HG02981 (cell line): ENCODE measurements around the gene CLK2.
"Not testable (repeated sequence)": the region's sequence is repeated elsewhere in the genome, so short reads cannot be mapped to it uniquely, and the experiment has no call there.

Experiments
- ATAC-seq: cut with Tn5 transposase; IDR thresholded peaks from one replicate; pipeline ENCODE4 v1.9.1; 2021; ENCODE audit warnings: mild to moderate bottlenecking, moderate library complexity; ENCODE audit not compliant: unreplicated experiment

CLK2 gene

GRCh38 chr1:155268630-155269029 lies 4.7 kb downstream of the CLK2 start:
- ATAC-seq: no peak

- no peak for ATAC-seq
These were observed 5.9 kb downstream of the CLK2 start for GRCh38 chr1:155267373-155267772.

GRCh38 chr1:155266553-155266952 lies 6.8 kb downstream of the CLK2 start:
- no peak for ATAC-seq

- ATAC-seq: no peak
These were observed 10.2 kb downstream of the CLK2 start for GRCh38 chr1:155263067-155263466.

- ATAC-seq: peak; percentile 94
These were observed 11.2 kb downstream of the CLK2 start, which contains the start of gene SCAMP3 for GRCh38 chr1:155261852-155262673. Gene SCAMP3, minus strand, starts transcription at chr1:155262360. Its CDS starts 209 bp downstream, at chr1:155262151.

- no peak for ATAC-seq
These were observed 11.8 kb downstream of the CLK2 start for GRCh38 chr1:155261493-155261851.

- no peak for ATAC-seq
These were observed 13.0 kb downstream of the CLK2 start for GRCh38 chr1:155260276-155260675.

GRCh38 chr1:155256058-155256852 lies 17.0 kb downstream of the CLK2 start:
- no peak for ATAC-seq

- ATAC-seq: peak; percentile 56
These were observed 17.9 kb downstream of the CLK2 start, which contains the start of gene ENTREP3 for GRCh38 chr1:155255243-155256007. Gene ENTREP3, minus strand, starts transcription at chr1:155255483. Its CDS starts 606 bp downstream, at chr1:155254877.

- no peak for ATAC-seq
These were observed 18.5 kb downstream of the CLK2 start for GRCh38 chr1:155254714-155255242.

GRCh38 chr1:155254228-155254713 lies 19.0 kb downstream of the CLK2 start:
- no peak for ATAC-seq

GRCh38 chr1:155253797-155254196 lies 19.5 kb downstream of the CLK2 start:
- no peak for ATAC-seq

GRCh38 chr1:155253208-155253607 lies 20.1 kb downstream of the CLK2 start:
- ATAC-seq: no peak

GRCh38 chr1:155251566-155251965 lies 21.7 kb downstream of the CLK2 start:
- ATAC-seq: no peak

GRCh38 chr1:155250633-155251449 lies 22.5 kb downstream of the CLK2 start:
- ATAC-seq: peak; percentile 82

GRCh38 chr1:155250246-155250632 lies 23.1 kb downstream of the CLK2 start:
- peak; percentile 6 for ATAC-seq

GRCh38 chr1:155247667-155248553 lies 25.4 kb downstream of the CLK2 start:
- ATAC-seq: no peak

- ATAC-seq: not testable (repeated sequence)
These were observed 26.5 kb downstream of the CLK2 start for GRCh38 chr1:155246796-155247195.

- no peak for ATAC-seq
These were observed 28.2 kb downstream of the CLK2 start for GRCh38 chr1:155245163-155245524.
